HG03066 (cell line): ENCODE results near the gene LAMA2.
"Not testable (repeated sequence)": the region's sequence is repeated elsewhere in the genome, so short reads cannot be mapped to it uniquely, and the experiment has no call there.

Experiments
- ATAC-seq: cut with Tn5 transposase; IDR thresholded peaks from one replicate; pipeline ENCODE4 v1.9.1; 2021; ENCODE audit warnings: low read depth; ENCODE audit not compliant: unreplicated experiment

The LAMA2 gene

DNA sequence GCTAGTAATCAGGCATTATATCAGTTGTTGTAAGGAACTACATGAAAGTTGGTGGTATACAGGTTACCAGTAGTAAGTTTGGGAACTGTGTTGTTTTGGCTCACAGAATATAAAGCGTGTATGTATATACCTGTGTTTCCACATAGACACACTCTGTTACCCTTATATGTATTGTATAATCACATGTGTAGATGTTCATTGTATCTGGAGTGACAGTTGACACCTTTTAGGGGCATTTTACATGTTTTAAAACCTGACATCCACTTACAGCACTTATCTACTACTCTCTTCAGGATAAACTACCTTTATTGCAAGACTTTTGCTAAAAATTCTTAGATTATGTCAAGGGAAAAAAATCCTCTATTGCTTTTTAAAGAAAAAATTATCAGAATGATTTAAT is 228.9 kb downstream of the LAMA2 start:
- no peak for ATAC-seq

DNA sequence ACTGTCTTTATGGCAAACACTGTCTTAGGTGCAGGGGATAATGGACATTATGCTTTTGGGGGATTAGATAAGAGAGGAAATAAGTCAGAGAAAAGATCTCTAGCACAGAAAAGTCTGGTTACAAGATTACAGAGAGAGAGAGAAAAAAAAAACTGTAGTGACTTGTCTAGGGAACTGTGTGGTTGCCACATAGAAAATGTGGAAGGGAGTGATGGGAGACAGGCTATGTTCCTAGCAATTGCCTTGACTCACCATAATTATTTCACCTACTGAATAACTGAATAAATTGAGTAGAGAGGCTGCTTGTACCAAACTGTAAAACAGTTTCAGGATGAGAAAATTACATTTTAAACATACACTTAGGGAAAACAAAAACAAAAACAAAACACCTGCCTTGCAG is 229.7 kb downstream of the LAMA2 start:
- no peak for ATAC-seq

DNA sequence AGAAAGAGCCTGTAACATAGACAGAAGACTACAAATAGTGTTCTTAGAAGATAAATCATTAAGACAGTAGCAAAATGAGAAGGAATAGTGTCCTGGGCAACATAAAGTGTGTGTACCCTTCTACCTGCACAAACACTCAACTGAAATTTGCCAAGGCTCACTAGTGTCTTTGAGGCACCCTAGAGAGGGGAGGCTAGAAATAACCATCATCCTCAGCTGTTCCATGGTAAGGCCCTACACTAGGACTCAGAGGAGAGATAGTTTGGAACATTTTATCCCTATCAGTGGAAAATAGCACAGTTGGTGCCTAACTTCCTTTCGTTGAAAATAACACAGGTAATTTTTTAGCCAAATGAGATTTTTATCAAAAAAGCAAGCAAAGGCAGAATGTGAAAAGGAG is 230.7 kb downstream of the LAMA2 start:
- no peak for ATAC-seq

DNA sequence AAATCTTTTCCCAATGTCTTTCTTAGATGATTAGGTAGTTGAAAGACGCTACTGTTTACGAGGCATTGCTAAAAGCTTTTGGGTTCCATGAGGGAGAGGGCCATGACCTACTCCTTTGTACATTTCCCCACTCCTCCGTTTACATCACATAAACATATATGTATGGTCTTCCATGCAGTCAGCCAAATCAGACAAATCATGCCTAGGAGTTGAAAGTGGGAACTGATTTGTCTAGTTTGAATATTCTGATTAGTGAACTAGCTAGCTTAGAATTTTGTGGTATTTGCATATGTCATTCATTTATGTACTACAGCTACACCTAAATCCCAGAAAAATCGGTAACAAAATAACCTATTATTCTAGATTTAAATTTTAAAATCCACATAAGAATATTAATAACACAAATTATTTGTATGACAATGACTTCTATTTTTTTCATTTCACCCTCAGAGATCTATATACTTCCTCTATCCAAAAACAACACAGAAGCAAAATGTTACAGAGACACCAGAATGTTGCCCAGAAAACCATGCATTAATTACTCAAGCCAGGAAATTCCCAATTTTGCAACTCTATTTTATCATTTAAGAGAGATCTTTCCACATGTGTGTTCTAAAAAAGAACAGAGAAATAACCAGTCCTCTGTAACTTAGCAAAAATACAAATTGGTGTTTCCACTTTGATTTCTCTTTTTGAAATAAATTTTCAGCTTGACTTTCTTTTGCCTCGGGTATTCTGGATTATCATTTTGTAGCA is 231.9 kb downstream of the LAMA2 start:
- ATAC-seq = no peak

DNA sequence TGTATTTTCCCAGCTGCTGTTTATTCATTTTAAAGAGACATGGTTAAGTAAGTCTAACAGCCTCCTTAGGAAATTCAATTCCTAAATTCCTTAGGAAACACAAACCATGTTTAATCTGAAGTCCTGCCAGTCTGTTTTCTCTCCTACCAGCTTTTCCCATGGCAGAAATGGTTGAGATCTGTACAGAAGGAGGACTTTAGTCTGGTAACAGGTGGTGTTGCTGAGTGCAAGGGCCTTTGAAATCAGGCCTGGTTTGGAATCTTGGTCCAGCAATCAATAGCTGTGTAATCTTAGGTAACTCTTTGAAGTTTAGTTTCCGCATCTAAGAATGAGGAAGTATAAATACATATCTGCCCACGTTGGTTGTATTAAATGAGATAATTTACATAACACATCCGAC is 232.5 kb downstream of the LAMA2 start:
- no peak for ATAC-seq

- no peak for ATAC-seq
Observed at GRCh38 chr6:129117355-129117754, 234.4 kb downstream of the LAMA2 start.

DNA sequence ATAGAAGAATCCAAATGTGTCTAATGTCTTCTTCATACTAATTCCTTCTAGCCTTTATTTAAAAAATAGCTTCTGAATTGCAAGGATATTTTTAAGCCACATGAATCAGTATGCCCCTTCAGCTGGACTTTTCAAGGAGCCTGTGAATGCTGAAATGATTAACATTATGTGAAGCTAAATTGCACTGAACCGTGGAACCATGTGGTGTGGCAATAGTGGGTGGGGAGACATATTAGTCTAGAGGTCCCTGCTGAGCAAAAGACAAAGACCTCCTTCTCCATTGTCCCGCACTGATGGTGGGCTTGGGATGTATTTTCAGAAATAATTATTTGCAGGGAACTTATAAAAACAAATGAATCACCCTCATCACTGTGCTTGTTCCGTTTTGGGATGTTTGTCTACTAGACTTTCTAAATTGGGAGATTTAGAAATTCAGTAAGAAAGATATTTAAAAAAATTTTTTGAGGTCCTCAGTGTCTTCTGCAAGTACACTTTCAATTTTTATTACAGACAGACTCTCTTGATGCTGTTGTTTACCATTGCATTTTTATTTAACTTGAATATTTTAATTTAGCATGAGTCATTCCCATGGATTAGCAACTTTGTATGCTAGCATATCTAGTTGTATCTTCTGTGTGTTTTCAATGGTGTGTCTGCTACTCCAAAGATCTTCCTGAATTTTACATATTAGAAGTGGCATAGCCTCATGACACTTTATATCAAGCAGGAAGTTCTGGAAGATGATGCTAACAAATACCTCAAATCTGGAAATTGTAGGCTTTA is 238.1 kb downstream of the LAMA2 start:
- ATAC-seq = no peak

DNA sequence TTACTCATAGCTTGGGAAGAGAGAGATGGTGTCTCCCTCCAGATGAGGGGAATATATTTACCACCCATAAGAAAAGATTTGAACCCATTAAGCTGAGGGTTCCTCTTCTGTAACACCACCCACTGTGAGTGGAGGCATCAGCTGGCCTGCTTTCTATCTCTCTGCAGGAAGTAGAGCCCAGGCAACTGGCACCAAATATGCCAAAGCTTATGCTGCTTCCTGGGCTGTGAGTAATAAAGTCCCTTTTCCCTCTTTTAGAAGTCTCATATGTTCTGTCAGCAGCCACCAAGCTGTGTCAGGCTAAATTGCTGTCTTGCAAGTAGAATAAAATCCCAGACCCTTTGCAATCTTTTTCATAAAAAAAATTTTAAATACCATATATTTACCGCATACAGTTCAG is 241.4 kb downstream of the LAMA2 start:
- ATAC-seq = no peak

GRCh38 chr6:129130106-129130505 is 247.2 kb downstream of the LAMA2 start:
- ATAC-seq = no peak

- ATAC-seq = no peak
Observed at GRCh38 chr6:129130959-129131681, 248.2 kb downstream of the LAMA2 start.

GRCh38 chr6:129133770-129134192 is 250.8 kb downstream of the LAMA2 start:
- no peak for ATAC-seq

DNA sequence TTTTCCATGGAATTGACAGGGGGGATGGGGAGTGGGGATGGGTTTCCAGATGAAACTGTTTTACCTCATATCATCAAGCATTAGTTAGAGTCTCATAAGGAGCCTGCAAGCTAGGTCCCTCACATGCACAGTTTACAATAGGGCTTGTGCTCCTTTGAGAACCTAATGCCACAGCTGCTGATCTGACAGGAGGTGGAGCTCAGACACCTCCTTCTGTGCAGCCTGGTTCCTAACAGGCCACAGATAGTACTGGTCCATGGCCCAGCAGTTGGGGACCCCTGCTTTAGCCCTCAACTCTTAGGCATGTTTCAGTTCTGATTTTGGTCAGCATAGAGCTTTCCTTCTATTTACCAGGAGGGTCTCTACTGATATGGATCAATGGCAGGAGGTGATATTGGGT is 251.6 kb downstream of the LAMA2 start:
- no peak for ATAC-seq

GRCh38 chr6:129135451-129135850 is 252.5 kb downstream of the LAMA2 start:
- no peak for ATAC-seq

DNA sequence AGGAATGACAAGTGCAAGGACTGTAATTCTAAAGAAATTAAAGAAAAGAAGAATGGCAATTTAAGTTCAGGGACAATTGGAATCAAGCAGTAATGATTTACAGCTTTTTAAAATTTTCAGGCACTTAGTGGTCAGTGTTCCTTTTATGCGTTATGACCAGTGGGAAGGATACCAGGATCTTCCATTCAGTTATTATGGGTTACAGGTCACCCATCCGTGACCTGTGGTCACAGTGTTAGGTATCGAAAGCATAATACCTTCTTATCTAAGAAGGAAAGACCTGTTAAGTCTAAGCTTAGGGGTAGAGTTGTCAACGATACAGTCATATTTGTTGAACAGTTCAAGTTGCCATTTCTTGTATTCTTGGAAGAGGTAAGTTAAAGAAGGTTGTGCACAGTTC is 253.8 kb downstream of the LAMA2 start:
- ATAC-seq = no peak

DNA sequence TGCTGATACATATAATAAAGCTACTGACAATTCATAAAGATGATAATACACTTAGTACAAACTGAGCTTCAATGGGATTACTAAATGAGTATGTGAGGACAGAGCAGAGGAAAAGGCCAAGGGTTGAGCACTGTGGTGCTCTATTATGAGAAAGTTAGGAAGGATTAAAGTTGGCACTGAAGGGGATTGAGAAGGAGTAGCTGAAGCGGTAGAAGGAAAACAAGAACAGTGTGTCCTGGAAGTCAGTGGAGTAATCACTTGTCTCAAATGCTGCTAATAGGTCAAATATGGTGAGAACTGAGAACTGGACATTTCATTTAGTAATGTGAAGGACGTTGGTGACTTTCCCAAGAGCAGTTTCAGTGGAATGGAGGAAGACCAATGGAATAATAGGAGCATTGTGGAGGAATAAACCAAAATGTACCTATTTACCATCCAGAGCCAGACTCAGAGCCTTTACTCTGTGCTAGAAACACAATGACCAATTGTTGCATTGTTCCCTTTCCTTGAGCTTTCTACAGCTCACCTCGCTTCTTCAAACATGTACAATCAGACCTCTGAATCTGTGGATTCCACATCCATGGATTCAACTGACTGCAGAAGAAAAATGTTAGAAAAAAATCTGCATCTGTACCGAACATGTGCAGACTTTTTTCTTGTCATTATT is 255.9 kb downstream of the LAMA2 start:
- no peak for ATAC-seq

- no peak for ATAC-seq
Observed at GRCh38 chr6:129140526-129140925, 257.6 kb downstream of the LAMA2 start.

GRCh38 chr6:129141499-129141898 is 258.6 kb downstream of the LAMA2 start:
- no peak for ATAC-seq

GRCh38 chr6:129146902-129147301 is 264.0 kb downstream of the LAMA2 start:
- ATAC-seq = no peak

GRCh38 chr6:129150507-129150906 is 267.6 kb downstream of the LAMA2 start:
- no peak for ATAC-seq

DNA sequence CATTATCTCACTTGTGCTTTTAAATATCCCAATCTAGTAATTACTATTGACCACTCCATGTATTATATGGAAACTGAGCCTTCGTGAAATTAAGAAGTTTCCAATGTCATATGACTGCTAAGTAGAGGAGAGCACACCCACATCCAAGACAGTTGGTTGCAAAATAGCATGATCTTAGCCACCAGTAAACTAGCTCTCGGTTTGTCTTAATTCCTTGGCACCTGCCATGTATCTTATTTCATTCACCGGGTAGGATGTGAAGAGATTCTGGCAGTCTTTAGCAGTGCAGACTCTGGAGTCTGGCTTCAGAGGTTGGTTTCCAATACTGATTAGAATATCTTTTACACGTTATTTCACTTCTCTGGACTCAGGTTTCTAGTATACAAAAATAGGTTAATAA is 270.3 kb downstream of the LAMA2 start:
- no peak for ATAC-seq

GRCh38 chr6:129159242-129159641 is 276.3 kb downstream of the LAMA2 start:
- ATAC-seq = not testable (repeated sequence)
